IMR-90 (cell line): Measurements from ENCODE around the gene TSC2. TPM values are rescaled to one million over a fixed set of nuclear protein-coding genes. Genes with fewer than 3 reads are reported as not detected.

Experiments used
- ATAC-seq: fragments of 200-7000 bp; cut with Tn5 transposase; 2 replicates; pipeline ENCODE4 v1.9.1; 2020; ENCODE audit warnings: low read depth, mild to moderate bottlenecking, moderate library complexity
- BruUV-seq: library from RNA; stranded (reverse); fragments of 400-500 nt; replicated peaks from 2 replicates; lab custom pipeline; 2021; lab: Mats Ljungman, UMichigan
- CTCF ChIA-PET: fragments of 300-600 bp; formaldehyde crosslinking; extraction: SDS; loops from one replicate; lab custom pipeline; 2021; ENCODE audit warnings: antibody characterized with exemption; lab: Yijun Ruan, JAX
- POLR2A ChIA-PET: fragments of 300-600 bp; sonication (Branson Sonifier 250); formaldehyde crosslinking; loops from one replicate; lab custom pipeline; 2022; ENCODE audit warnings: antibody characterized with exemption; ENCODE audit not compliant: unreplicated experiment; lab: Charles Lee
- DNase-seq: peaks from one replicate; pipeline ENCODE4 v3.0.0; 2013
- H2AFZ ChIP-seq: replicated peaks from 2 replicates; pipeline ENCODE3; 2013; ENCODE audit warnings: low read length, mild to moderate bottlenecking; ENCODE audit not compliant: poor library complexity
- H2AK5ac ChIP-seq: 2 replicates; pipeline ENCODE4 v1.6.1; 2013; ENCODE audit warnings: low read depth, low read length, inconsistent platforms
- H2AK9ac ChIP-seq: replicated peaks from 2 replicates; pipeline ENCODE3; 2013; ENCODE audit warnings: mild to moderate bottlenecking, low read depth, low read length, moderate library complexity; ENCODE audit not compliant: poor library complexity
- H2BK120ac ChIP-seq: 2 replicates; pipeline ENCODE4 v1.6.1; 2013; ENCODE audit warnings: low read depth, low read length, inconsistent platforms
- H2BK15ac ChIP-seq: 3 replicates; pipeline ENCODE4 v1.6.1; 2013; ENCODE audit warnings: low read depth, low read length, inconsistent platforms
- H2BK20ac ChIP-seq: 2 replicates; pipeline ENCODE4 v1.6.1; 2013; ENCODE audit warnings: low read depth, mild to moderate bottlenecking, inconsistent platforms, low read length, moderate library complexity
- H2BK5ac ChIP-seq: 2 replicates; pipeline ENCODE4 v1.6.1; 2013; ENCODE audit warnings: mild to moderate bottlenecking, low read depth, low read length, inconsistent platforms; ENCODE audit not compliant: poor library complexity, severe bottlenecking
- H3K14ac ChIP-seq: replicated peaks from 2 replicates; pipeline ENCODE4 v1.6.1; 2013; ENCODE audit warnings: low read depth, low read length, inconsistent platforms
- H3K18ac ChIP-seq: 2 replicates; pipeline ENCODE4 v1.6.1; 2013; ENCODE audit warnings: low read depth, low read length, control low read depth
- H3K23ac ChIP-seq: 2 replicates; pipeline ENCODE4 v1.6.1; 2013; ENCODE audit warnings: low read depth, low read length, inconsistent platforms
- H3K27ac ChIP-seq: 2 replicates; pipeline ENCODE4 v1.5.1; 2013; ENCODE audit warnings: mild to moderate bottlenecking, control low read depth, low read length; ENCODE audit not compliant: insufficient read depth
- H3K27me3 ChIP-seq: 2 replicates; pipeline ENCODE4 v1.6.1; 2013; ENCODE audit warnings: low read length; ENCODE audit not compliant: control insufficient read depth, insufficient read depth
- H3K36me3 ChIP-seq: 2 replicates; pipeline ENCODE4 v1.6.1; 2013; ENCODE audit warnings: low read length, mixed read lengths; ENCODE audit not compliant: control insufficient read depth, insufficient read depth
- H3K4ac ChIP-seq: 2 replicates; pipeline ENCODE4 v1.6.1; 2013; ENCODE audit warnings: low read depth, low read length, inconsistent platforms
- H3K4me1 ChIP-seq: 2 replicates; pipeline ENCODE4 v1.6.1; 2013; ENCODE audit warnings: low read length, mixed read lengths; ENCODE audit not compliant: control insufficient read depth, insufficient read depth
- H3K4me2 ChIP-seq: 2 replicates; pipeline ENCODE4 v1.6.1; 2013; ENCODE audit warnings: low read depth, mild to moderate bottlenecking, control low read depth, low read length, moderate library complexity
- H3K4me3 ChIP-seq: 2 replicates; pipeline ENCODE4 v1.5.1; 2013; ENCODE audit warnings: low read depth, mild to moderate bottlenecking, control low read depth, low read length, moderate library complexity; ENCODE audit not compliant: insufficient read depth
- H3K56ac ChIP-seq: 2 replicates; pipeline ENCODE4 v1.6.1; 2013; ENCODE audit warnings: low read length, inconsistent platforms; ENCODE audit not compliant: insufficient read depth; ENCODE audit errors: extremely low read depth
- H3K79me1 ChIP-seq, 2 experiments: 2 replicates each; pipeline ENCODE4 v1.6.1; 2013; ENCODE audit warnings: low read length in 2 of 2, inconsistent platforms in 1 of 2, low read depth in 1 of 2
- H3K9ac ChIP-seq: 2 replicates; pipeline ENCODE4 v1.6.1; 2013; ENCODE audit warnings: low read depth, low read length, control low read depth
- H3K9me1 ChIP-seq: 2 replicates; pipeline ENCODE4 v1.6.1; 2013; ENCODE audit warnings: low read length, inconsistent platforms; ENCODE audit not compliant: insufficient read depth
- H3K9me3 ChIP-seq: 2 replicates; pipeline ENCODE4 v1.6.1; 2013; ENCODE audit warnings: low read length; ENCODE audit not compliant: control insufficient read depth, insufficient read depth
- H4K20me1 ChIP-seq: 2 replicates; pipeline ENCODE4 v1.6.1; 2013; ENCODE audit warnings: low read length, inconsistent platforms; ENCODE audit not compliant: insufficient read depth
- H4K5ac ChIP-seq: 2 replicates; pipeline ENCODE4 v1.6.1; 2013; ENCODE audit warnings: mild to moderate bottlenecking, low read depth, low read length, control low read depth
- H4K8ac ChIP-seq, 2 experiments: 2 replicates each; pipeline ENCODE4 v1.6.1; 2013; ENCODE audit warnings: low read depth in 2 of 2, low read length in 2 of 2, control low read depth in 1 of 2, inconsistent platforms in 1 of 2
- H4K91ac ChIP-seq: 2 replicates; pipeline ENCODE4 v1.6.1; 2013; ENCODE audit warnings: low read depth, low read length, inconsistent platforms; ENCODE audit not compliant: insufficient read depth
- BHLHE40 ChIP-seq: fragments of 150-350 bp; IDR thresholded peaks from 2 replicates; pipeline ENCODE4 v1.6.1; 2016; ENCODE audit warnings: mild to moderate bottlenecking, low read depth, low read length
- CEBPB ChIP-seq: IDR thresholded peaks from 2 replicates; pipeline ENCODE4 v1.6.1; 2012; ENCODE audit warnings: low read depth, low read length, improper control_type of control experiment
- CHD1 ChIP-seq: IDR thresholded peaks from 2 replicates; pipeline ENCODE4 v1.6.1; 2012; ENCODE audit warnings: low read depth, low read length, improper control_type of control experiment
- MAFK ChIP-seq: IDR thresholded peaks from 2 replicates; pipeline ENCODE4 v1.6.1; 2012; ENCODE audit warnings: low read depth, low read length, improper control_type of control experiment
- MAZ ChIP-seq: IDR thresholded peaks from 2 replicates; pipeline ENCODE4 v1.6.1; 2012; ENCODE audit warnings: low read depth, mild to moderate bottlenecking, low read length, improper control_type of control experiment, moderate library complexity, borderline replicate concordance
- MXI1 ChIP-seq: IDR thresholded peaks from 2 replicates; pipeline ENCODE4 v1.6.1; 2012; ENCODE audit warnings: low read depth, mild to moderate bottlenecking, low read length, moderate library complexity, borderline replicate concordance
- NFE2L2 ChIP-seq: fragments of 150-350 bp; IDR thresholded peaks from 2 replicates; pipeline ENCODE4 v1.6.1; 2016; ENCODE audit warnings: low read depth, mild to moderate bottlenecking, low read length
- RAD21 ChIP-seq: IDR thresholded peaks from 2 replicates; pipeline ENCODE4 v1.6.1; 2012; ENCODE audit warnings: low read length, improper control_type of control experiment
- RFX5 ChIP-seq: IDR thresholded peaks from 2 replicates; pipeline ENCODE4 v1.8.0; 2012; ENCODE audit warnings: low read depth, mild to moderate bottlenecking, low read length, moderate library complexity
- WGBS, 2 experiments: methylation state at CpG; one replicate each; pipeline versions ENCODE4 v1.1.5 to v1.1.7; 2013; ENCODE audit warnings: missing lambda C conversion rate in 2 of 2; ENCODE audit not compliant: insufficient read length in 1 of 2; ENCODE audit errors: extremely low coverage in 2 of 2; 5-methylcytosine and 5-hydroxymethylcytosine counted together
- dilution Hi-C: fragments of 300-500 bp; cut with HindIII; formaldehyde crosslinking; loops from one replicate; pipeline ENCODE4 v1.14.3; 2018; ENCODE audit warnings: low sequenced_read_pairs; ENCODE audit not compliant: unreplicated experiment
- in situ Hi-C: fragments of 300-500 bp; cut with MboI; formaldehyde crosslinking; loops from 3 replicates; pipeline ENCODE4 v1.14.3; 2019; ENCODE audit warnings: low sequenced_read_pairs, inconsistent platforms, mixed read lengths
- intact Hi-C: fragments of 100-400 bp; cut with micrococcal nuclease; formaldehyde crosslinking; loops from 2 replicates; pipeline ENCODE4 v1.10.0; 2022
- polyA plus RNA-seq, 3 experiments: library from polyadenylated mRNA; depleted of rRNA; stranded (reverse); fragments of >200 nt; gene quantifications; 2 replicates each; pipeline ENCODE4 v1.2.3, GENCODE V29; 2012; ENCODE audit warnings: low replicate concordance in 1 of 3
- total RNA-seq: library from RNA; depleted of rRNA; stranded (reverse); fragments of >200 nt; gene quantifications from 2 replicates; pipeline ENCODE4 v1.2.3, GENCODE V29; 2012

TSC2 gene
- total and polyA plus RNA-seq, 2 of the 4 experiments (the other 2 are of a cell fraction): 31.4 to 88.6 TPM

DNA sequence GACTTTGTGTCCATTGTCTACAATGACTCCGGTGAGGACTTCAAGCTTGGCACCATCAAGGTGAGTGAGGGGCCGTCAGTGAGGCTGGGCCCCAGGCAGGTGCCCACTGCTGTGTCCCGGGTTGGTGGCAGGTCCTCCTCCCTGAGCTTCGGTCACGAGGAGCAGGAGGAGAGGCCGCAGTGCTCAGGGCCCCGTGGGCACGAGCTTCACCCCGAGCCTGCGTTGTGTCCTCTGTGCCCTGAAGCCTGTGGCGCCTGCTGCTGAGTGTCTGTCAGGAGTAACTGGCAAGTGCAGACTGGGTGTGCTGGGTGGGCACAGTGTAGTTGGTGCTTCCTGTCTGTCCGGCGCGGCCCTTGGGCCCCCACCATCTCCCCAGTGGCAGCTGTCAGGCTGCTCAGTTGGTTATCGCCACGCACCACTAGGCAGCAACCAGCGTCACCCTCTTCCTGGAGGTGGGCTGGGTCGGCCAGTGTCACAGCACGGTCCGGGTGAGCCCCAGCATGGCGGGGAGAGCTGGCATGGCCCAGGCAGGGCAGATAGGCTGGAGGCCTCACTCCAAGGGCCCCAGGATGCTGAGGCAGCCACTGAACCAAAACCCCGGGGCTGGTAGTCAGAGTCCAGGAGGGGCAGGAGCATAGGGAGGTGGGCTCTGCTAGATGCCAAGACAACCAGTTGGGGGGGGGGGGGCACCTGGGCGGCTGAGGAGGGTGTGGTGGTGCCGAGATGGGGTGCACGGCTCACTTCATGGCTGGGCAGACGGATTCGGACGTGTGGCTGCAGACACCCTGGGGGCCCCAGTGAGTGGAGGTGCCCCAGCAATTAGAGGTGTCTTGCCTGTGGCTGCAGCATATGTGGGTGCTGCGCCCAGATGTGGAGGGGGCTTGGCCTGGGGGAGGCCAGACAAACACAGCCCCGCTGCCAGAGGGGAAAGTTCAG is 39.3 kb downstream of the TSC2 start:
- no peak overlapping the region for H2BK20ac ChIP-seq
- H4K91ac ChIP-seq: no peak overlapping the region
- H4K5ac ChIP-seq: no peak overlapping the region
- no peak overlapping the region for H3K56ac ChIP-seq
- H4K20me1 ChIP-seq: peaks cover 25% of the 10 kb centered on the region
- H3K9ac ChIP-seq: no peak overlapping the region
- CTCF ChIA-PET: no interaction called here
- H2AK5ac ChIP-seq: no peak overlapping the region
- peaks cover 2% of the 10 kb centered on the region; the same call in 1 of the 2 replicates for H3K4me1 ChIP-seq
- DNase-seq (no peak), ATAC-seq (no peak)
- dilution Hi-C loops: no loop called here
- H3K27ac ChIP-seq: no peak overlapping the region
- H3K4me3 ChIP-seq: no peak overlapping the region
- no peak overlapping the region for H4K8ac ChIP-seq
- H3K4me2 ChIP-seq: no peak overlapping the region
- no peak overlapping the region for H2BK15ac ChIP-seq
- H3K9me1 ChIP-seq: no peaks in the 10 kb centered on the region
- H3K9me3 ChIP-seq: no peaks in the 10 kb centered on the region
- H3K79me1 ChIP-seq: peaks cover 0 to 3% of the 10 kb centered on the region in 2 experiments; a peak in 1 of 4 replicates
- 94% methylated on average over 17 of the region's 30 CpGs; no CpG with 5 or more reads in 1 of the 2 experiments for WGBS, 2 experiments
- H3K36me3 ChIP-seq: peaks cover 89% of the 10 kb centered on the region
- H2AK9ac ChIP-seq: peak overlapping the region; percentile 71
- no peaks in the 10 kb centered on the region for H3K27me3 ChIP-seq
- in situ Hi-C loops: no loop called here
- H3K23ac ChIP-seq: no peak overlapping the region
- peak overlapping the region; percentile 21 for H2AFZ ChIP-seq
- TF ChIP-seq CEBPB (no peak), CHD1 (no peak), NFE2L2 (no peak), MXI1 (no peak), MAFK (no peak), BHLHE40 (no peak), RFX5 (no peak), RAD21 (no peak), MAZ (no peak)
- POLR2A ChIA-PET: no interaction called here
- H2BK120ac ChIP-seq: no peak overlapping the region
- intact Hi-C loops: no loop called here
- H3K18ac ChIP-seq: no peak overlapping the region
- H3K14ac ChIP-seq: no peak overlapping the region
- no TSS peak for BruUV-seq
- H3K4ac ChIP-seq: no peak overlapping the region
- H2BK5ac ChIP-seq: no peak overlapping the region
